Fibroblast of the aortic adventitia (primary cell): ENCODE results near the gene RAC2. TPM values are rescaled to one million over a fixed set of nuclear protein-coding genes. Genes with fewer than 3 reads are reported as not detected.
A peak's percentile ranks its signal among the peaks of the same experiment; 100 is the strongest.

Source experiments
- DNase-seq: peaks from one replicate; pipeline ENCODE4 v3.0.0-alpha.2; 2010; ENCODE audit warnings: low read depth
- H3K4me3 ChIP-seq: 2 replicates; pipeline ENCODE4 v1.5.1; 2011; ENCODE audit warnings: low read depth, mild to moderate bottlenecking, control low read depth, low read length, moderate library complexity
- total RNA-seq: library from RNA; depleted of rRNA; stranded (reverse); fragments of >200 nt; gene quantifications from 2 replicates; pipeline ENCODE4 v1.2.3, GENCODE V29; 2012; ENCODE audit warnings: low replicate concordance
- TF ChIP-seq, protein P1 (sequence below): IDR thresholded peaks from 2 replicates; pipeline ENCODE4 v1.5.1; 2011; ENCODE audit warnings: mild to moderate bottlenecking, low read length, control low read depth, inconsistent platforms; ENCODE audit not compliant: insufficient read depth

The RAC2 gene
- total RNA-seq, 1 donor, result 14.4 TPM

DNA sequence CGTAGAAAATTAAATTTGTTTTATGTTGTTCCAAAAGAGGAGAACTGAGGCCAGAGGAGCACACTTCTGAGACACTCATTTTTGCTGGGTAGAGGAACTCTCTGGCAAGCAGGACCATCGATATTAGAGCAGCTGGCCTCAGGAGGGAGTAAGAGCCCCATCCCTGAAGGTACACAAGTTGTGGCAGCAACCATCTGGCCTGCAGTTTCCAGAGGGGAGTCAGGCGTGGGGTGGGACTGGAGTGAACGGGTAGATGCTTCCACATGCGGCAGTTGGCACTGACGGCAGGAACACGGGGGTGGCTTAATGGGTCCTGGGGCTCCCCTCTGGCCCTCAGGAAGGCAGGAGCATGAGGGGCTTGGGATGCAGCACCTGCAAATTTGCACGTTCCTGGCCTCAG is 18.6 kb downstream of the RAC2 start:
- no peak for DNase-seq
- H3K4me3 ChIP-seq, result no peak overlapping the region
- TF ChIP-seq, protein P1, sequence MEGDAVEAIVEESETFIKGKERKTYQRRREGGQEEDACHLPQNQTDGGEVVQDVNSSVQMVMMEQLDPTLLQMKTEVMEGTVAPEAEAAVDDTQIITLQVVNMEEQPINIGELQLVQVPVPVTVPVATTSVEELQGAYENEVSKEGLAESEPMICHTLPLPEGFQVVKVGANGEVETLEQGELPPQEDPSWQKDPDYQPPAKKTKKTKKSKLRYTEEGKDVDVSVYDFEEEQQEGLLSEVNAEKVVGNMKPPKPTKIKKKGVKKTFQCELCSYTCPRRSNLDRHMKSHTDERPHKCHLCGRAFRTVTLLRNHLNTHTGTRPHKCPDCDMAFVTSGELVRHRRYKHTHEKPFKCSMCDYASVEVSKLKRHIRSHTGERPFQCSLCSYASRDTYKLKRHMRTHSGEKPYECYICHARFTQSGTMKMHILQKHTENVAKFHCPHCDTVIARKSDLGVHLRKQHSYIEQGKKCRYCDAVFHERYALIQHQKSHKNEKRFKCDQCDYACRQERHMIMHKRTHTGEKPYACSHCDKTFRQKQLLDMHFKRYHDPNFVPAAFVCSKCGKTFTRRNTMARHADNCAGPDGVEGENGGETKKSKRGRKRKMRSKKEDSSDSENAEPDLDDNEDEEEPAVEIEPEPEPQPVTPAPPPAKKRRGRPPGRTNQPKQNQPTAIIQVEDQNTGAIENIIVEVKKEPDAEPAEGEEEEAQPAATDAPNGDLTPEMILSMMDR, result no peak

DNA sequence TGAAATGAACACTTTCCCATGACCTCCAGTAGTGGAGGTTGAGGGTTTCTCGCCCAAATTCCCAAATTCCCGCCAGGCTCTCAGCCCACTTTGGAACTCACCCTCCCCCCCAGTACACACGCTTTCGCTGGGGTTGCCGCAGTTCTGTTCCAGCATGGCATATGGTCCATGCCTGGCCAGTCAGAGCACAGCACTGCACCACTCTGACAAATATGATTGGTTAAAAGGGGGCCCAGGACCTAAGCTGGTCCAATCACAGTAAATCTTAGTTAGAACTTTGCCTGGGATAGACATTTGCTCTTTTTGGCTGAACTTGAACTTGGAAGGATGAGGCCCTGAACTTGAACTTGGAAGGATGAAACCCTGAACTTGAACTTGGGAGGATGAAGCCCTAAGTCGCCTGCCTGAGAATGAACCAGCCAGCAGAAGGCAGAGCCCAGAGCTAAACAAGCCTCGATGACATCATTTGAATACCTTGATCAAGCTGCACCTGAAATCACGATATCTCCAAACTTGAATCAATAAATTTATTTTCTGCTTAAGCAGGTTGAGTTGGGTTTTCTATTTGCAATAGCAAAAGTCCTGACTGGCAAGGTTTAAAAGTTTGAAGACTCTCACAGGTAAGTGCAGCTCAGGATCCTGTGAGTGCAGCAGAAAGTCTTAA is 19.2 kb downstream of the RAC2 start:
- H3K4me3 ChIP-seq, result no peak overlapping the region
- no peak for DNase-seq

DNA sequence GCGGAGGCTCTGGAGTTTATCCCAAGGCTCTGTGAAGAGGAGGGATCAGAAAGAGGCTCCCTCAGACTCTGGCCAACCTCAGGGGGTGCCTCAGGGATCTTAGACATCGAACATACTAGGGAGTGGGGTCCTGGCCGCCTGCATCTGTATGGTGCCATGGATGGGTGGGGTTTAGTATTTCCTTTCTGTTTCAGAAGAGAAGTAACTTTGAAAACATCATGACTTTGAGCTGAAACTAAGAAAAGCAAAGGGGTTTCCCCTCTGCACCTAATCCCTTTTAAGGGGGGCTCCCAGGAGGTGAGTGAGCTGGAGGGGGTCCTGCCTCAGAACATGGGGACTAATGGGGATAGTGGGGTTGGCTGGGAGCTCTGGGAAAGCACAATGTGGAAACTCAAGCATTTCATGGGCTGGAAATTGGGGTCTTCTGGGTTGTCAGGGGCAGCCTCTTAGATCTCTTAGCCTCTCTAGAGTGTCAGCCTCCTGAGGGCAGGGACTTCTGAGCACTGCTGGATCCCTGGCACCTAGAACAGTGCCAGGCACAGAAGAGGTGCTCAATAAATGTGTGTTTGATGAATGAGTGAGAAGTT is 20.0 kb downstream of the RAC2 start:
- no peak for DNase-seq
- TF ChIP-seq, protein P1, result no peak
- H3K4me3 ChIP-seq, result no peak overlapping the region

More for the DNA sequence above, 19.2 kb downstream of the RAC2 start:
- TF ChIP-seq, protein P1, result no peak

DNA sequence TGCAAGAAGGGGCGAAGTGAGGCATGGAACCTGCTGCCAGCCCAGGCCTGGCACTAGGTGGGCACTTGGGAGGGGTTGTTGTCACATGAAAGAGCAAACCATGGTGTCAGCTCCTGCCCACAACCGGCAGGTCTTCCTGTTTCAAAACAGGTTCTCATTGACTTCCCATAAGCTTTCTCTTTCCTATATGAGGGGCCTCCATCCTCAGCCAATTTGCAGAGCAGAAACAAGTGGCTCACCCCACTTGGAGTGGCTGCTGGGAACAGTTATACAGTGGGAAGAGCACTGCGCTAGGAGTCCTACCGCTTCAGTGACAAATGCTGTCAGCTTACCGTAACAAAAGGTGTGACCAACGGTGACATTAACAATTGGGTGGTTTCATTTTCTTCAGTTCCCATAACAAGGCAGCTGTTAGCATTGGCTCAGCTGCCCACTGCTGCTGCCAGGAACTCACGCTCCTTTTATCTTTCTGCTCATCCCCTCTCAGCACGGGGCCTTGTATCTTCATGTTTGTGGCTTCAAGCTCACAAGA is 21.6 kb downstream of the RAC2 start:
- H3K4me3 ChIP-seq, result no peak overlapping the region
- TF ChIP-seq, protein P1, result no peak
- DNase-seq, result no peak

GRCh38 chr22:37221424-37222333 is 22.4 kb downstream of the RAC2 start:
- no peak overlapping the region for H3K4me3 ChIP-seq
- no peak for DNase-seq
- TF ChIP-seq, protein P1, result no peak

GRCh38 chr22:37220543-37220981 is 23.5 kb downstream of the RAC2 start:
- DNase-seq, result peak; percentile 28
- TF ChIP-seq, protein P1, result no peak
- no peak overlapping the region for H3K4me3 ChIP-seq
